NB4 (cell line): ENCODE data around the gene TMPRSS12.
"Not testable (repeated sequence)": the region's sequence is repeated elsewhere in the genome, so short reads cannot be mapped to it uniquely, and the experiment has no call there.

Experiments used
- POLR2A ChIP-seq: IDR thresholded peaks from 2 replicates; pipeline ENCODE4 v1.6.1; 2011; ENCODE audit warnings: mild to moderate bottlenecking; ENCODE audit not compliant: insufficient read length; ENCODE audit errors: extremely low read depth
- TF ChIP-seq, protein P1 (sequence below): IDR thresholded peaks from one replicate; pipeline ENCODE4 v1.5.1; 2012; ENCODE audit warnings: low read depth, low read length

DNA sequence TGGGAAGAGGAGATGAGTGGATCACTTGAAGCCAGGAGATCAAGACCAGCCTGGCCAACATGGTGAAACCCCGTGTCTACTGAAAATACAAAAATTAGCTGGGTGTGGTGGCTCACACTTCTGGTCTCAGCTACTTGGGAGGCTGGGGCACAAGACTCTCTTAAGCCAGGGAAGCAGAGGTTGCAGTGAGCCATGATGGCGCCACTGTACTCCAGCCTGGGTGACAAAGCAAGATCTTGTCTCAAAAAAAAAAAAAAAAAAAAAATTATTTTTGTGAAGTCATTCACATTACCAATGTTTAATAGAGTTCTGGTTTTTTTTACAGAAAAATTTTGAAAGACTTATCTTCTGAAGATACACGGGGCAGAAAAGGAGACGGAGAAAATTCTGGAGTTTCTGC lies 33.6 kb upstream of the TMPRSS12 start:
- TF ChIP-seq, protein P1, sequence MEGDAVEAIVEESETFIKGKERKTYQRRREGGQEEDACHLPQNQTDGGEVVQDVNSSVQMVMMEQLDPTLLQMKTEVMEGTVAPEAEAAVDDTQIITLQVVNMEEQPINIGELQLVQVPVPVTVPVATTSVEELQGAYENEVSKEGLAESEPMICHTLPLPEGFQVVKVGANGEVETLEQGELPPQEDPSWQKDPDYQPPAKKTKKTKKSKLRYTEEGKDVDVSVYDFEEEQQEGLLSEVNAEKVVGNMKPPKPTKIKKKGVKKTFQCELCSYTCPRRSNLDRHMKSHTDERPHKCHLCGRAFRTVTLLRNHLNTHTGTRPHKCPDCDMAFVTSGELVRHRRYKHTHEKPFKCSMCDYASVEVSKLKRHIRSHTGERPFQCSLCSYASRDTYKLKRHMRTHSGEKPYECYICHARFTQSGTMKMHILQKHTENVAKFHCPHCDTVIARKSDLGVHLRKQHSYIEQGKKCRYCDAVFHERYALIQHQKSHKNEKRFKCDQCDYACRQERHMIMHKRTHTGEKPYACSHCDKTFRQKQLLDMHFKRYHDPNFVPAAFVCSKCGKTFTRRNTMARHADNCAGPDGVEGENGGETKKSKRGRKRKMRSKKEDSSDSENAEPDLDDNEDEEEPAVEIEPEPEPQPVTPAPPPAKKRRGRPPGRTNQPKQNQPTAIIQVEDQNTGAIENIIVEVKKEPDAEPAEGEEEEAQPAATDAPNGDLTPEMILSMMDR, result not testable (repeated sequence)
- not testable (repeated sequence) for TF ChIP-seq POLR2A
